ENCODE data around the gene SCN9A.

DNA sequence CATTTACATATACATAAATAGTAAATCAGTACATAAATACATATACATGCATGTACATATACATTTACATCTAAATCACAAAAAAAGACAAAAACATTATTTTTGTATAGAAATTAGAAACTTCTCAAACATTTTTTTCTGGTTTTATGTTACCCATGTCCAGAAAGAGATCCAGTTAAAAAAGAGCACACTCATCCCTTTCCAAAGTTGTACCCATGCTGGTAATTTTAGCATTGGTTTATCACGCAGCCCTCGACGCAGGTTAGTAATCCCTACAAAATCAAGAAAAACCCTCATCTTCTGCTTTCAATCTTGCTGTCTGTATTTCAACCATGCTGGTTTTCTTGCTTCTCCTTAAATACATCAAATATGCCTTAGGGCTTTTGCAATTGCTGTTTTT, 10.5 kb downstream of the SCN9A start:
- TF ChIP-seq POLR2AphosphoS5 (IDR thresholded peaks at IDR 0.05; ENCODE audit: low read depth, low read length) (no peak), POU5F1 (IDR thresholded peaks at IDR 0.05; ENCODE audit: low read depth, low read length) (no peak), POLR2A (IDR thresholded peaks at IDR 0.05; ENCODE audit: control extremely low read depth in 1 of 2, low read depth in 2 of 2, low read length in 2 of 2) (no peak), TAF1 (IDR thresholded peaks at IDR 0.05; ENCODE audit: low read depth, low read length) (no peak), HDAC2 (IDR thresholded peaks at IDR 0.05; ENCODE audit: borderline replicate concordance in 1 of 2, low read depth in 2 of 2, low read length in 2 of 2) (no peak), SRF (IDR thresholded peaks at IDR 0.05; ENCODE audit: low read depth, low read length) (no peak), CHD2 (IDR thresholded peaks at IDR 0.05; ENCODE audit: low read length) (no peak), ZNF274 (IDR thresholded peaks at IDR 0.05; ENCODE audit: borderline replicate concordance, extremely low read depth, low read length) (no peak)
- TF ChIP-seq, protein P1, sequence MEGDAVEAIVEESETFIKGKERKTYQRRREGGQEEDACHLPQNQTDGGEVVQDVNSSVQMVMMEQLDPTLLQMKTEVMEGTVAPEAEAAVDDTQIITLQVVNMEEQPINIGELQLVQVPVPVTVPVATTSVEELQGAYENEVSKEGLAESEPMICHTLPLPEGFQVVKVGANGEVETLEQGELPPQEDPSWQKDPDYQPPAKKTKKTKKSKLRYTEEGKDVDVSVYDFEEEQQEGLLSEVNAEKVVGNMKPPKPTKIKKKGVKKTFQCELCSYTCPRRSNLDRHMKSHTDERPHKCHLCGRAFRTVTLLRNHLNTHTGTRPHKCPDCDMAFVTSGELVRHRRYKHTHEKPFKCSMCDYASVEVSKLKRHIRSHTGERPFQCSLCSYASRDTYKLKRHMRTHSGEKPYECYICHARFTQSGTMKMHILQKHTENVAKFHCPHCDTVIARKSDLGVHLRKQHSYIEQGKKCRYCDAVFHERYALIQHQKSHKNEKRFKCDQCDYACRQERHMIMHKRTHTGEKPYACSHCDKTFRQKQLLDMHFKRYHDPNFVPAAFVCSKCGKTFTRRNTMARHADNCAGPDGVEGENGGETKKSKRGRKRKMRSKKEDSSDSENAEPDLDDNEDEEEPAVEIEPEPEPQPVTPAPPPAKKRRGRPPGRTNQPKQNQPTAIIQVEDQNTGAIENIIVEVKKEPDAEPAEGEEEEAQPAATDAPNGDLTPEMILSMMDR (IDR thresholded peaks at IDR 0.05; ENCODE audit: control extremely low read depth in 1 of 3, insufficient read depth in 1 of 3, low read depth in 1 of 3, low read length in 3 of 3): no peak
- TF ChIP-seq, protein P2, sequence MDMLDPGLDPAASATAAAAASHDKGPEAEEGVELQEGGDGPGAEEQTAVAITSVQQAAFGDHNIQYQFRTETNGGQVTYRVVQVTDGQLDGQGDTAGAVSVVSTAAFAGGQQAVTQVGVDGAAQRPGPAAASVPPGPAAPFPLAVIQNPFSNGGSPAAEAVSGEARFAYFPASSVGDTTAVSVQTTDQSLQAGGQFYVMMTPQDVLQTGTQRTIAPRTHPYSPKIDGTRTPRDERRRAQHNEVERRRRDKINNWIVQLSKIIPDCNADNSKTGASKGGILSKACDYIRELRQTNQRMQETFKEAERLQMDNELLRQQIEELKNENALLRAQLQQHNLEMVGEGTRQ (IDR thresholded peaks at IDR 0.05; ENCODE audit: low read length): no peak

Measured in H1 (cell line).